ENCODE measurements around the gene NUDT14.

DNA sequence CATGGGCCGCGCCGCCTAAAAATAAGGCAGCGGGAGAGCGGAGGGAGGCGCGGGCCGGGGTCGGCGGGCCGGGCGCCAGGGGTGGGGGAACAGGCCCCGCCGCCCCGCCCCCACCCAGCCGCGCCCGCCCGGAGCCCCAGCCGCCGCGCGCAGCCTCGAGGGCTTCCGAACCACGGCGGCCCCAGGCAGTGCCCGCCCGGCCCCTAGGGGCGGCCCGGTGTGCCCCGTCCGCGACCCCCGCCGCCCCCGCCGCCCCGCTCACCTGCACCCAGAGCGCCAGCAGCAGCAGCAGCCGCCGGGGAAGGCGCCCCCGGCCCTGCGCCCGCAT, 13.1 kb downstream of the NUDT14 start:
- TF ChIP-seq, protein P1, sequence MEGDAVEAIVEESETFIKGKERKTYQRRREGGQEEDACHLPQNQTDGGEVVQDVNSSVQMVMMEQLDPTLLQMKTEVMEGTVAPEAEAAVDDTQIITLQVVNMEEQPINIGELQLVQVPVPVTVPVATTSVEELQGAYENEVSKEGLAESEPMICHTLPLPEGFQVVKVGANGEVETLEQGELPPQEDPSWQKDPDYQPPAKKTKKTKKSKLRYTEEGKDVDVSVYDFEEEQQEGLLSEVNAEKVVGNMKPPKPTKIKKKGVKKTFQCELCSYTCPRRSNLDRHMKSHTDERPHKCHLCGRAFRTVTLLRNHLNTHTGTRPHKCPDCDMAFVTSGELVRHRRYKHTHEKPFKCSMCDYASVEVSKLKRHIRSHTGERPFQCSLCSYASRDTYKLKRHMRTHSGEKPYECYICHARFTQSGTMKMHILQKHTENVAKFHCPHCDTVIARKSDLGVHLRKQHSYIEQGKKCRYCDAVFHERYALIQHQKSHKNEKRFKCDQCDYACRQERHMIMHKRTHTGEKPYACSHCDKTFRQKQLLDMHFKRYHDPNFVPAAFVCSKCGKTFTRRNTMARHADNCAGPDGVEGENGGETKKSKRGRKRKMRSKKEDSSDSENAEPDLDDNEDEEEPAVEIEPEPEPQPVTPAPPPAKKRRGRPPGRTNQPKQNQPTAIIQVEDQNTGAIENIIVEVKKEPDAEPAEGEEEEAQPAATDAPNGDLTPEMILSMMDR (IDR thresholded peaks at IDR 0.05), result no peak
- TF ChIP-seq POLR2A (IDR thresholded peaks at IDR 0.05), result no peak

Measured in esophagus squamous epithelium (tissue), 4 donors.